Adipose tissue (tissue), 3 donors: ENCODE data around the gene GNB1. TPM values are rescaled to one million over a fixed set of nuclear protein-coding genes. Genes with fewer than 3 reads are reported as not detected.
"Not testable (repeated sequence)": the region's sequence is repeated elsewhere in the genome, so short reads cannot be mapped to it uniquely, and the experiment has no call there.

ENCODE experiments used
- H3K27ac ChIP-seq: one replicate; pipeline ENCODE4 v1.5.1; 2013; ENCODE audit warnings: low read depth, low read length
- WGBS, 3 donors: extraction: QIAGEN DNeasy Blood & Tissue Kit; methylation state at CpG; one replicate each; pipeline ENCODE4 v1.1.7; 2013; 5-methylcytosine and 5-hydroxymethylcytosine counted together
- polyA plus RNA-seq, 3 donors: library from polyadenylated mRNA; stranded (reverse); fragments of 200-250 nt; gene quantifications; one replicate each; pipeline ENCODE4 v1.2.3, GENCODE V29; 2013
- donor health status: healthy with polysubstance abuse.
- donor health status: Bipolar disorder and iron deficiency.
- donor health status: healthy.

The GNB1 gene
- polyA plus RNA-seq, 3 donors = 67.2 to 180 (median 148) TPM

DNA sequence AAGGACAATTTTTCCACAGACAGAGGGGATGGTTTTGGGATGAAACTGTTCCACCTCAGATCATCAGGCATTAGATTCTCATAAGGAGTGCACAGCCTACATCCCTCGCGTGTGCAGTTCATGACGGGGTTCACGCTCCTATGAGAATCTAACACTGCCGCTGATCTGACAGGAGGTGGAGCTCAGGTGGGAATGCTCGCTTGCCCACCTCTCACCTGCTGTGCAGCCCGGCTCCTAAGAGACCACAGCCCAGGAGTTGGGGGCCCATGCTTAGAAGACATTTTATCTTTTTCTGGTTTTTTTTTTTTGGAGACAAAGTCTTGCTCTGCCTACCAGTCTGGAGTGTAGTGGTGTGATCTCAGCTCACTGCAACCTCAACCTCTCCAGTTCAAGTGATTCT lies 16.0 kb downstream of the GNB1 start:
- WGBS, 3 donors = 94 to 96% (median 94%) methylated on average over 7 of the region's 7 CpGs
- H3K27ac ChIP-seq = no peak overlapping the region

DNA sequence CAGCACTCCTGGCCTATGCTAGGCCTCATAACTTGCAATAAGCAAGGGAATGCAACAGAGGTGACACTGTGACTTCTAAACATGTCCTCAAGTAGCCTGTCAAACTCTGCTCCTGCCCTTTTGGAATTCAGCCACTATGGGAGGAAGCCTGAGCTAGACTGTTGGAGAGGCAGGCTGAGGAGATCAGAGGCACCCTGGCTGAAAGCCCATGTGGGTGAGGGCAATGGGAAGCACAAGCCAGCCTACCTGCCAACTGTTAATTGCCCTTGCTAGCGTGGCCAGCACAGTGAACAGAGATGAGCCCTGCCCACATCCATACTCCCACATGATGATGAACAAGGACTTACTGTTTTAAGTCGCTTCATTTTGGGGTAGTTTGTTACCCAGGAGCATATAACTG lies 17.7 kb downstream of the GNB1 start:
- WGBS, 3 donors = 65 to 76% (median 69%) methylated on average over 2 of the region's 2 CpGs
- no peak overlapping the region for H3K27ac ChIP-seq

DNA sequence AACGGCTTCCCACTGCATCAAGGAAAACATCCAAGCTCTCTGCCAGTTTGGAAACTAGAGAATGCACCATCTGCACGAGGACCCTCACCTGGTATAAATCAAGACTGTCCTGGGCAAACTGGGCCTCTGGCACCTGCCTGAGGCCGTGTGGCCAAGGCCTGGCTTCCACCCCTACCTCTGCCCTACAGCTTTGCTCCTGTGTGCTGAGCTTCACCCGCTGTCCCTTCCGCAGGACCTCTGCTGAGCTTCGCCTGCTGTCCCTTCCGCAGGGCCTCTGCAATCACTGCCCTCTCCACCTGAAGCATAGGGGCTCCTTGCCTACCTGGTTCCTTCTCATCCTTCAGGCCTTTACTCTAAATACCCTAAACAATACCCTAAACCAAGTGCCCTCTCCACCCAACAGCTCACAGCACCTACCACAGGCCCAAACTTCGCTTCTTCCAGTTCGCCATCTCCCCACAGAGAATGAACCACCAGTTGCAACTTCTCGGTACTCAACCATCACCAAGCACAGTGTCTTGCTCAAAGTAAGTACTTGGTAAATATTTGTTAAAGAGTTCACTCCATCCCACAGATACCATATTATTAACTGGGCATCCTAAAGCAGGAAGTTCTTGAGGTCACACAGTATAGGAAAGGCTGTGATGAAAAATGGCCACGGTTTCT lies 18.4 kb downstream of the GNB1 start:
- H3K27ac ChIP-seq = no peak overlapping the region
- WGBS, 3 donors = 81 to 89% (median 84%) methylated on average over 11 of the region's 11 CpGs

GRCh38 chr1:1869469-1869868 lies 21.4 kb downstream of the GNB1 start:
- WGBS, 3 donors = 34 to 51% (median 43%) methylated on average over 4 of the region's 4 CpGs
- H3K27ac ChIP-seq = no peak overlapping the region

GRCh38 chr1:1867164-1867563 lies 23.7 kb downstream of the GNB1 start:
- no peak overlapping the region for H3K27ac ChIP-seq
- 95 to 96% (median 96%) methylated on average over 3 of the region's 3 CpGs for WGBS, 3 donors

GRCh38 chr1:1862905-1863547 lies 27.9 kb downstream of the GNB1 start:
- no peak overlapping the region for H3K27ac ChIP-seq
- WGBS, 3 donors = 65 to 72% (median 66%) methylated on average over 6 of the region's 6 CpGs

DNA sequence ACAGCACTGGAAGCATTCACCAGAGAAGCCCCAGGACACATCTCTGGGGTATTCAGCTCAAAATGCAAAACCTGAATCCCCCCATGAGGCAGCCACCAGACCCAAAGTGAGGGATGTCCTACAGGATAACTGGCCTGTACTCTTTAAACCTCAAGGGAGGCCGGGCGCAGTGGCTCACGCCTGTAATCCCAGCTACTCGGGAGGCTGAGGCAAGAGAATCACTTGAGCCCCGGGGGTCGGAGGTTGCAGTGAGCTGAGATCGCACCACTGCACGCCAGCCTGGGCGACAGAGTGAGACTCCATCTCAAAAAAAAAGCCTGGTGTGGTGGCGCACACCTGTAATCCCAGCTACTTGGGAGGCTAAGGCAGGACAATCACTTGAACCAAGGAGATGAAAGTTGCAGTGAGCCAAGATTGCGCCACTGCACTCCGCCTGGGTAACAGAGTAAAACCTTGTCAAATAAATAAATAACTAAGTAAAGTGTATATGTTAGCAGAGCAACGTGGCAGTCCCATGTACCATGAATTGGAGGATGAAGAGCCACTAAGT lies 29.1 kb downstream of the GNB1 start:
- H3K27ac ChIP-seq = not testable (repeated sequence)
- 84 to 95% (median 90%) methylated on average over 13 of the region's 13 CpGs for WGBS, 3 donors

GRCh38 chr1:1861339-1861730 lies 29.6 kb downstream of the GNB1 start:
- WGBS, 3 donors = 48 to 90% (median 67%) methylated on average over 1 of the region's 1 CpG
- no peak overlapping the region for H3K27ac ChIP-seq

DNA sequence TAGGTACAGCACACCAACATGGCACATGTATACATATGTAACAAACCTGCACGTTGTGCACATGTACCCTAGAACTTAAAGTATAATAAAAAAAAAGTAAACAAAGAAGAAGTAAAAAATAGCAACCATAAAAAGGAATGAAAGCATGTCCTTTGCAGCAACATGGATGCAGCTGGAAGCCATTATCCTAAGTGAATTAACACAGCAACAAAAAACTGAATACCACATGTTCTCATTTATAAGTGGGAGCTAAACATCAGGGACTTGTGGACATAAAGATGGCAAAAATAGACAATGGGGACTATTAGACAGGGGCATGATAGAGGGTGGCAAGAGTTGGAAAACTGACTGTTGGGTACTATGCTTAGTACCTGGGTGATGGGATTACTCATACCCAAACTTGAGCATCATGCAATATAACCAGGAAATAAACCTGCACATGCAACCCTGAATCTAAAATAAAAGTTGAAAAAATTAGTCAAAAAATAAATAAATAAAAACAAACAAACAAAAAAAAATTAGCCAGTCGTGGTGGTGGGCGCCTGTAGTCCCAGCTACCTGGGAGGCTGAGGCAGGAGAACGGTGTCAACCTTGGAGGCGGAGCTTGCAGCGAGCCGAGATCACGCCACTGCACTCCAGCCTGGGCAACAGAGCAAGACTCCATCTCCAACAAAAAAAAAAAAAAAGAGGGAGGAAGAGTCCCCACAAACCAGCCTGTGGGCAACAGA lies 30.8 kb downstream of the GNB1 start:
- WGBS, 3 donors = 79 to 88% (median 84%) methylated on average over 8 of the region's 8 CpGs
- H3K27ac ChIP-seq = not testable (repeated sequence)

GRCh38 chr1:1858382-1859086 lies 32.4 kb downstream of the GNB1 start:
- no peak overlapping the region for H3K27ac ChIP-seq
- WGBS, 3 donors = 27 to 42% (median 29%) methylated on average over 9 of the region's 9 CpGs

- WGBS, 3 donors = 36 to 71% (median 38%) methylated on average over 4 of the region's 4 CpGs
- no peak overlapping the region for H3K27ac ChIP-seq
Measured at GRCh38 chr1:1857096-1857703, 33.7 kb downstream of the GNB1 start.

- not testable (repeated sequence) for H3K27ac ChIP-seq
- WGBS, 3 donors = 88 to 96% (median 92%) methylated on average over 6 of the region's 6 CpGs
Measured at GRCh38 chr1:1856161-1856560, 34.7 kb downstream of the GNB1 start.

DNA sequence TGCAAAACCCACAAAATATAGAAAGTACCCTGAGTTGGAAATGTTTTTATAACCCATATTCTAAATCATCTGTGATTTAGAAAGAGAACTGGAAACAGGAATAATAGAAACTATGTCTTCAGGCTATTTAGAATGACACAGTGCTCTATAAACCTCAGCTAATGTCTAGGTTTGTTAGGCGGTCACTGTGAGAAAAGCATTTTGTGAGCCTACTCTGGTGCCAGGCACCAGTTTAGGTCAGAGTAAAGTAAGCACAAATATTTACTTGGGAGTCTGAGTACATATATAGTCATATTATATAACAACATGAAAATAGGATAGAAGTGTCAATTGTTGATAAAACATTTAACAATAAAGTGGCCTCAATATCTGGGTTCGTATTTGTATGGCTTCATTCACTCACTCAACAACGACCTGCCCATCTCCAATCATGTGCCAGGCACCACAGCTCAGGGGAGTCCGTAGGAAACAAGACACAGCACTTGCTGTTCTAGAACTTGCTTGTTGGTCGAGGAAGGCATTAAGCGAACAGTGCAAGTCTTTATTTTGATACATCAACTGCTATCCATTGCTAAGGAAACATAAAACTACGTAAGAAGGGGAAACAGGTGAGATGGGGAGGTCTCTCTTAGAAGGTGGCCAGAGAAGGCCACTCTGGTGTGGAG lies 37.2 kb downstream of the GNB1 start:
- no peak overlapping the region for H3K27ac ChIP-seq
- 59 to 76% (median 67%) methylated on average over 7 of the region's 7 CpGs for WGBS, 3 donors

DNA sequence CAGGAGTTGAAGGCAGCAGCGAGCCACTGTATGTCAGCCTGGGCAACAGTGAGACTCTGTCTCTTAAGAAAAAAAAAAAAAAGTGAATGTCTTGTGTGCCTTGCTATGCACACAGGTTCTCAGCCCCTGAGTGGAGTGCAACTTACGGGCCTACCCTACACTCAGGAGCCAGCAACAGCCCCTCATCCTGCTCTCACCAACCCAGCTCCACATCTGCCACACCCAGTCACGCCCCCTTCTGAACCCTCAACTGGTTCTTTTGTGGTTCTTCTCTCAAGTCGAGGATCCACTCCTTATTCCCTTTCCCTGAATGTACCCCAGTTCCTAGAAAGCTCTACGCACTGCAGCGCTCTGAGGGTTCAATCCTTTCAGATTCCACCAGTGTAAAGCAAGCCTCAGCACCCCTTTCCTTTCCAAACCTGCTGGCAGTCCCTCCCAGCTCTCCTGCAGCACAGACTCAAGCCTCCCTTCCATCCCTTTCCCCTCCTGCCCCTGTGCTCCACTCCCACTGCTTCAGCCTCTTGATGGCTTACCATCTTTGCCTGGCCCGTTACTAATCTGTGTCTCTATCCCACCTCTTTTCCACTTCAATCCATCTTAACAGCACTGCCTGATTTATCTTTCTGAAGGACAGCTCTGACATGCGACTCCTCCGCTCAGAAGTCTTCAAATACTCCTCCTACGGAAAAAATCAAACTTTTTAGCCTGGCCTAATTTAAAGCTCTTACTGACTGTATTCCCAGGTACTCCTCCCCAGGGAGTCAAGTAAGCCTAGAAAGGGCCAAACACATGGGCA lies 38.1 kb downstream of the GNB1 start:
- H3K27ac ChIP-seq = no peak overlapping the region
- WGBS, 3 donors = 83 to 85% (median 84%) methylated on average over 10 of the region's 10 CpGs

DNA sequence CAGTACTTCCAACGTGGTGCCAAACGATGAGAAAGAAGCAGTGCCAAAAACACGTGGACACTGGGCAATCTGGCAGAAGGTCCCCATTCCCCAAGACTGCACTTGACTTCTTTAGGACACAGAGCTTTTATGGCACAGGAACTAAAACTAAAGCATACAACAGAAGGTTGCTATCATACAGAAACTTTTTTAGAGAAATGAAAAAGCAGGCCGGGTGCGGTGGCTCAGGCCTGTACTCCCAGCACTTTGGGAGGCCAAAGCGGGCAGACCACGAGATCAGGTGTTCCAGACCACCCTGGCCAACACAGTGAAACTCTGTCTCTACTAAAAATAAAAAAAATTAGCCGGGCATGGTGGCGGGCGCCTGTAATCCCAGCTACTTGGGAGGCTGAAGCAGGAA lies 43.0 kb downstream of the GNB1 start:
- WGBS, 3 donors = 65 to 74% (median 68%) methylated on average over 10 of the region's 10 CpGs
- H3K27ac ChIP-seq = no peak overlapping the region

- WGBS, 3 donors = 40 to 57% (median 44%) methylated on average over 8 of the region's 8 CpGs
- no peak overlapping the region for H3K27ac ChIP-seq
Measured at GRCh38 chr1:1847061-1847850, 43.6 kb downstream of the GNB1 start.
